ENCODE data around the gene CDX1.

The CDX1 gene

GRCh38 chr5:150166037-150166649, 435 bp upstream of the CDX1 start:
- no peak overlapping the region for H3K4me2 ChIP-seq (ENCODE audit: low read depth, low read length, poor library complexity, severe bottlenecking)
- no peaks in the 10 kb centered on the region for H3K27me3 ChIP-seq (ENCODE audit: low read length)

GRCh38 chr5:150167512-150167850, 903 bp downstream of the CDX1 start:
- Histone ChIP-seq H3K9me3 (ENCODE audit: insufficient read depth, low read length) (no peaks in the 10 kb centered on the region), H3K4me2 (ENCODE audit: low read depth, low read length, poor library complexity, severe bottlenecking) (no peak overlapping the region), H3K27ac (ENCODE audit: low read depth, low read length) (no peak overlapping the region), H3K9ac (ENCODE audit: low read length) (no peak overlapping the region), H3K27me3 (ENCODE audit: low read length) (no peaks in the 10 kb centered on the region), H3K4me3 (ENCODE audit: insufficient read depth, low read length, poor library complexity, severe bottlenecking) (no peak overlapping the region), H3K79me2 (ENCODE audit: insufficient read depth, low read length) (no peaks in the 10 kb centered on the region), H3K9me2 (replicated peaks; ENCODE audit: insufficient read depth, low read length) (no peaks in the 10 kb centered on the region), H4K20me1 (ENCODE audit: low read depth, low read length) (no peaks in the 10 kb centered on the region), H2AFZ (ENCODE audit: low read depth, low read length, severe bottlenecking) (no peak overlapping the region), H3F3A (ENCODE audit: insufficient read depth) (no peaks in the 10 kb centered on the region), H3K36me3 (ENCODE audit: low read length) (no peaks in the 10 kb centered on the region)
- TF ChIP-seq EZH2phosphoT487 (conservative IDR thresholded peaks at IDR 0.05; ENCODE audit: low read length): no peak
- TF ChIP-seq, protein P1, sequence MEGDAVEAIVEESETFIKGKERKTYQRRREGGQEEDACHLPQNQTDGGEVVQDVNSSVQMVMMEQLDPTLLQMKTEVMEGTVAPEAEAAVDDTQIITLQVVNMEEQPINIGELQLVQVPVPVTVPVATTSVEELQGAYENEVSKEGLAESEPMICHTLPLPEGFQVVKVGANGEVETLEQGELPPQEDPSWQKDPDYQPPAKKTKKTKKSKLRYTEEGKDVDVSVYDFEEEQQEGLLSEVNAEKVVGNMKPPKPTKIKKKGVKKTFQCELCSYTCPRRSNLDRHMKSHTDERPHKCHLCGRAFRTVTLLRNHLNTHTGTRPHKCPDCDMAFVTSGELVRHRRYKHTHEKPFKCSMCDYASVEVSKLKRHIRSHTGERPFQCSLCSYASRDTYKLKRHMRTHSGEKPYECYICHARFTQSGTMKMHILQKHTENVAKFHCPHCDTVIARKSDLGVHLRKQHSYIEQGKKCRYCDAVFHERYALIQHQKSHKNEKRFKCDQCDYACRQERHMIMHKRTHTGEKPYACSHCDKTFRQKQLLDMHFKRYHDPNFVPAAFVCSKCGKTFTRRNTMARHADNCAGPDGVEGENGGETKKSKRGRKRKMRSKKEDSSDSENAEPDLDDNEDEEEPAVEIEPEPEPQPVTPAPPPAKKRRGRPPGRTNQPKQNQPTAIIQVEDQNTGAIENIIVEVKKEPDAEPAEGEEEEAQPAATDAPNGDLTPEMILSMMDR (IDR thresholded peaks at IDR 0.05; ENCODE audit: insufficient read depth, low read length, poor library complexity, severe bottlenecking): no peak

More at GRCh38 chr5:150166037-150166649, 435 bp upstream of the CDX1 start:
- Histone ChIP-seq H3K9me2 (replicated peaks; ENCODE audit: insufficient read depth, low read length) (no peaks in the 10 kb centered on the region), H2AFZ (ENCODE audit: low read depth, low read length, severe bottlenecking) (no peak overlapping the region), H3K4me3 (ENCODE audit: insufficient read depth, low read length, poor library complexity, severe bottlenecking) (no peak overlapping the region), H3K9ac (ENCODE audit: low read length) (no peak overlapping the region), H4K20me1 (ENCODE audit: low read depth, low read length) (no peaks in the 10 kb centered on the region), H3K79me2 (ENCODE audit: insufficient read depth, low read length) (no peaks in the 10 kb centered on the region), H3K27ac (ENCODE audit: low read depth, low read length) (no peak overlapping the region), H3F3A (ENCODE audit: insufficient read depth) (no peaks in the 10 kb centered on the region), H3K36me3 (ENCODE audit: low read length) (no peaks in the 10 kb centered on the region), H3K9me3 (ENCODE audit: insufficient read depth, low read length) (no peaks in the 10 kb centered on the region)
- TF ChIP-seq, protein P1 (IDR thresholded peaks at IDR 0.05; ENCODE audit: insufficient read depth, low read length, poor library complexity, severe bottlenecking): no peak
- no peak for TF ChIP-seq EZH2phosphoT487 (conservative IDR thresholded peaks at IDR 0.05; ENCODE audit: low read length)

DNA sequence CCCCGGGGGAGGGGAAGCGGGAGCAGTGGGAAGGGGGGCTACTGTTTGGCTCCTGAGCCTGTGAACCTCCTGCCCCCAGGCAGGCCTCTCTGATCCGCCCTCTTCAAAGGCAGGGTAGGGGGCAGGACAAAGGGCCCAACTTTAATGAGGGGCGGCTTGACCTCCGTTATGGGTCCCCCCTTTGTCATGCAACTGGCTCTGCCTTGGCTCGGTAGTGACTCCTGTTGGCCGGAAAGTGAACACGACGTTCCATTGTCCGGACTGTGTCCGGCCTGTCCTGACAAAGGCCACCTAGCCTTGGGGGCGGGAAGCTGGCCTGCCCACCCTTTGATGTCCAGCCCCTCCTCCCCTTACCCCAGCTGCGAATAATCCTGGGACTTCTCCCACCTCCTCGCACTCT, 1.3 kb downstream of the CDX1 start:
- H3K9me3 ChIP-seq (ENCODE audit: insufficient read depth, low read length): no peaks in the 10 kb centered on the region
- H3K4me2 ChIP-seq (ENCODE audit: low read depth, low read length, poor library complexity, severe bottlenecking): no peak overlapping the region
- no peaks in the 10 kb centered on the region for H3K36me3 ChIP-seq (ENCODE audit: low read length)
- no peak overlapping the region for H3K4me3 ChIP-seq (ENCODE audit: insufficient read depth, low read length, poor library complexity, severe bottlenecking)
- no peak overlapping the region for H3K9ac ChIP-seq (ENCODE audit: low read length)
- TF ChIP-seq EZH2phosphoT487 (conservative IDR thresholded peaks at IDR 0.05; ENCODE audit: low read length): no peak
- TF ChIP-seq, protein P1 (IDR thresholded peaks at IDR 0.05; ENCODE audit: insufficient read depth, low read length, poor library complexity, severe bottlenecking): no peak
- no peaks in the 10 kb centered on the region for H3F3A ChIP-seq (ENCODE audit: insufficient read depth)
- H3K27me3 ChIP-seq (ENCODE audit: low read length): no peaks in the 10 kb centered on the region
- H3K27ac ChIP-seq (ENCODE audit: low read depth, low read length): no peak overlapping the region
- no peaks in the 10 kb centered on the region for H4K20me1 ChIP-seq (ENCODE audit: low read depth, low read length)
- no peaks in the 10 kb centered on the region for H3K79me2 ChIP-seq (ENCODE audit: insufficient read depth, low read length)
- no peaks in the 10 kb centered on the region for H3K9me2 ChIP-seq (replicated peaks; ENCODE audit: insufficient read depth, low read length)
- no peak overlapping the region for H2AFZ ChIP-seq (ENCODE audit: low read depth, low read length, severe bottlenecking)

All from SU-DHL-6 (cell line).